ENCODE results near the gene MTREX.

Gene MTREX

DNA sequence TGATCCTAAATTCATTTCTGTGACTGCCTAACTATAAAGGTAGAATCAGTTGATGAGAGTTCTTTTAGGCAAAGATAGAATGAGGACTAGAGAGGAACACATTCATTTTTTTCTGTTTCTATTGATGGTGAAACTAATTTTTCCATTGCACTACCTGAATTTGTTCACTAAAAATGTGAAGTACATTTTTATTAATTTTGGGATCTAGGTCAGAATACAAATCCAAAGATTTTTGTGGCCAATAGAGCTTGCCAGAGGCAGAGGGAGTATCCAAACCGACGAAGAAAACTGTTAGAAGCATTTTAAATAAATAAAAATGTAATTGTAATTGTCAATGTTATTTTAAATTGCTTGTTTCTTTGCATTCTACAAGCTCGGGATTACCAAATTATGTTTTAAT, 78.1 kb downstream of the MTREX start:
- no peak for DNase-seq

- DNase-seq, result no peak
Observed at GRCh38 chr5:55386356-55386755, 78.6 kb downstream of the MTREX start.

GRCh38 chr5:55387865-55388264, 80.1 kb downstream of the MTREX start:
- DNase-seq, result no peak

GRCh38 chr5:55391707-55392106, 83.9 kb downstream of the MTREX start:
- DNase-seq, result no peak

DNA sequence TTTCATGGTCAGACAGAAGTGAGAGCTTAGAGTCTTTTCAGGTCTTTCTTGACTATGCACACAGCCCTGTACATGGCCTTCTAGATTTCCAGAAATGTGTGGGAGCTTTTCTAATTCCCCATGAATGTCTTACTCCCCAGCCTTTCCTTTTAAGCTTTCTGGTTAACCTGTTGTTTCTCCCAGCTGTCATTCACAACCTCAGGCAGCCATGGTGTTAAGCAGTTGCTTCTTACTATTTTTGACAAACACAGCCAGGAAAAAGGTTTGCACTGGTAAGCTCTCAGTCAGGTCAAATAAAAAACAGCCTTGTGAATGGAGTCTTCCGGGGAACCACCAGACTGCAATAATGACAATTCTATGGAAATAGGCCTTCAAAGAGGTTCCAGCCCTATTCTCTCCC, 84.9 kb downstream of the MTREX start:
- DNase-seq, result no peak

- no peak for DNase-seq
Observed at GRCh38 chr5:55393501-55394175, 85.8 kb downstream of the MTREX start.

GRCh38 chr5:55402199-55402598, 94.4 kb downstream of the MTREX start:
- DNase-seq, result no peak

DNA sequence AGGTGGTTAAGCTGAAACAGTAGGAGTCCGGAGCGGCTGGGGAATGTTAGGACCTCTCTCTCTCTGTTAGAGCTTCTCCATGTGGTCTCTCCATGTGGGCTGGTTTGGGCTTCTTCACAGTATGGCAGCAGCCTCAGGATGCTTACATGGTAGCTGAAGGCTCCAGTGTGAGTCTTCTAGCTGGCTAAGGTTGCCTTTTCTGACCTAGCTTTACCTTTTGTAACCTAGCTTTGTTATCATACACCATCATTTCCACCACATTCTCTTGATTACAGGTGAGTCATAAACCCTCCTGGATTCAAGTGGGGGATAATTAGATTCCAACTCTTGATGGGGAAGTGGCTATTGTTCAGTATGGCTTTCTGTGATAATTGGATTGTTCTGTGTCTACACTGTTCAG, 98.5 kb downstream of the MTREX start:
- no peak for DNase-seq

DNA sequence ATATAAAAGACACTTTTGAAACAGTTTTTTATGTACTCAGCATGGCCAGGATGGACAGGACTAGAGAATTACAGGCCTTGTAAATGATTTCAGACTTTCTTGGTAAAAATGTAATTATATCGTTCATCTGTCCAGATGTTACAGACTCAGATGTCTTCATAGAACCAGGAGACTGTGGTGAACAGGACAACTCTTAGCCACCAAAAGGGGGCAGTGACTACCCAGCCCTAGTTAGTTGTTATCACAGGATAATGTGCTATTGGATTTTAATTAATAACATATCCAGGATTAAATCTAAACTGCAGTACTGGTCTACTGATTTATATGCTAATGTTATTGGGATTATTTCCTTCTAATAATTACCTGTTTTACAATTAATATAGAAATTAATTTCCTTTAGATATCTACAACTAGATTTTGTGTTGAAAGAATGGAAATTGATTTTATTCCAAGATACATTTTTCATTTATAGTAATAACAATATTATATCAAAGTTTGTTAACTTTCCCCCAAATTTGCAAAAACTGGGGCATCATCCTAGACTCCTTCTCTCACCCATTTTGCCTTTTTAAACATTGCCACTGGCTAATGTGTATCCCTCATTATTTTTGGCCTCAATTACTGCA, 99.4 kb downstream of the MTREX start:
- peak; percentile 51 for DNase-seq

DNA sequence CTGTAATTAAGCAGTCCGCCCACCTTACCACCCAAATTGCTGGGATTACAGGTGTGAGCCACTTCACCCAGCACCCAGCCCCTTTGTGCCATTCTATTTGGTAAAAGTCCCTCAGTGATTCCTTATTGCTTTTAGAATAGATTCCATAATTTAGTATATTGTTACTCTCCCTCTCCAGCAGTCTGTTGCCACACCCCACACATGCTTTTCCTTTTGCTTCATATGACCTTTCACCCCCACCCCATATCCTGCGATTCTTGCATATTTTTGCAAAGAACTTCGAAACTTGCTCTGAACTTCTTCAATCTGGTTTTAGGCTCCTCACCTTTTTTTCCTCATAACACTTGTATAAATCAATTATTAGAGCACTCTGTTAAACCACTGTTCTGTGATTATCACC, 100.2 kb downstream of the MTREX start:
- DNase-seq, result no peak

DNA sequence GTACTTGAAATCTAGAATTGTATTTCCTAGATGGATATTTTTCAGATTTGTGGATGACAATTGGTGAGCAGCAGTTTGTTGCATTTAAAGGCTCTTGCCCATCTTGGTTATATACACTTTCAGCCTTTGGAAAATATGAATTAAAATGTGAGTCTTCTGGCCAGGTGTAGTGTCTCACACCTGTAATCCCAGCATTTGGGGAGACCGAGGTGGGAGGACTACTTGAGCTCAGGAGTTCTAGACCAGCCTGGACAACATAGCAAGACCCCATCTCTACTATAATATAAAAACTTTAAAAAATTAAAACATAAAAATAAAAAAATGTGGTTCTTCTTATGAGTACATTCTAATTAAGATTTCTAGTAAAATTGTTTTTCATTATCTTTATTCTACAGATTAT, 102.0 kb downstream of the MTREX start:
- DNase-seq, result no peak

GRCh38 chr5:55410845-55411244, 103.1 kb downstream of the MTREX start:
- no peak for DNase-seq

- no peak for DNase-seq
Observed at GRCh38 chr5:55411876-55412275, 104.1 kb downstream of the MTREX start.

GRCh38 chr5:55413644-55414043, 105.9 kb downstream of the MTREX start:
- DNase-seq, result no peak

DNA sequence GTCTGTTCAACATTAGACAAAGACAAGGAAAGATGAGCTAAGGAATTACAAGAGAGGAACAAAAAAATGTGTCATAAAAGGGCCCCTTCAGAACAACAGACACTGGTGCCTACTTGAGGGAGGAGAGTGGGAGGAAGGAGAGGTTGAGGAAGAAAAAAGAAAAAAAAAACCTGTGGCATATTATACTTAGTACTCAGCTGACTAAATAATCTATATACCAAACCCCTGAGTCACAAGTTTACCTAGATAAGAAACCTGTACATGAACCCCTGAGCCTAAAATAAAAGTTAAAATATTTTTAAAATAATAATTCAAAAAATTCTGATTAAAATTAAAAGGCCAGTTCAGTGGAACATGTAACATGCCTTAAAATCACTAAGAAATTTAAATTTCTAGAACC, 107.3 kb downstream of the MTREX start:
- DNase-seq, result no peak

DNA sequence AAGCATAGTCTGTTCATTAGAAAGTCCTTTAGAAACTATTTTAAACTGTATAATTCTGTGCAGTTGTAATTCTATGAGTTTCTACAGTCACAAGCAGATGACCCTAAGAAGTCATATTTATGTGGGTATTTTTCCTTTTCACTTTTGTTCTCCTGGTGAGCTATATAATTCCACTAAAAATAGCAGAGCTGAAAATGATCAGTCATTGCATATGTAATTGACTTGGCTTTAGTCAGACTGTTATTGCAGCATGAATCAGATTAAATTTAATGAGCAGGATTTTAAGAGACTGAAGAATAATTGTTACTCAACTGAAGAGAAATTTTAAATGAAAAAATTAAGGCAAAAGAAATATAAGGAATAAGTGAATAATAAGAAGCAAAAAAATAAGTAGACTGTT, 108.5 kb downstream of the MTREX start:
- DNase-seq, result no peak

DNA sequence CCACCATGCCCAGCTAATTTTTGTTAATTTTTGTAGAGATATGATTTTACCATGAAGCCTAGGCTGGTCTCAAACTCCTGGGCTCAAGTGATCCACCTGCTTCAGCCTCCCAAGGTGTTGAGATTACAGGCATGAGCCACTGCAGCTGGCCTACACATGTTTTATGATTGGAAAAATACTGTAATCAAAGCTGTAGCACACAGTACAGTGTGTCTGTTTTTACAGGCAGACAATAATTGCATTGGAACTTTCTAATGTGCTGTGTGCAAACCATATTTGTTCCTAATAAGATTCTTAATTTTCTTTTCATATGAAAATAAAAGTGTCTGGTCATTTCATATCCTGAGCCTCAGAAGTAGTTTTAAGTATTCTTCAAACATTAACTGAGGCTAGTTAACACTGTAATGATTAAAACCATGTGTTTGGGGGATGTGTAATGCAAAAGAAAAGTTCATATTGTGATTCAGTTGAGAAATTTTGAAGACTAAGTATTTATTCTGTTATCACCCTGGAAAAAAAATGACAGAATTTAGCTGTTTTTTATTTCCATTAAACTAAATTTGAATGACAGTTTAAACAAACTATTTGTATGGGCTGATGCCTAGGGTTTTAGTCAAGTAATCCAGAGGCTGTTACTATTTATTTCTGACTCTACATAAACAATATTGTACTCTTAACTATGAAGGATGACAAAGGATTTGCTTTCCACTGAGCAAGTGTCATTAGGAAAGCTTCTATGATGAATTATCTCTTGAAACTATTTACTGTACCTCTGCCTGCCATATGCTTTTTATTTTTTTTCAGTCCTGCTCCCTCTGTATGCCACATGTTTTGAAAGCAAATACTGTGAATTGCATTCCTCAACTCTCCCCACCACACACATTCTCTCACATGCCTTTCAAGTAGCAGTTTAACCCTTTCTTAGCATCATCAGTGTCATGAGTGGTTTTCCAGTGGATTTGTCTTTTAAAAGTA, 111.5 kb downstream of the MTREX start:
- no peak for DNase-seq

DNA sequence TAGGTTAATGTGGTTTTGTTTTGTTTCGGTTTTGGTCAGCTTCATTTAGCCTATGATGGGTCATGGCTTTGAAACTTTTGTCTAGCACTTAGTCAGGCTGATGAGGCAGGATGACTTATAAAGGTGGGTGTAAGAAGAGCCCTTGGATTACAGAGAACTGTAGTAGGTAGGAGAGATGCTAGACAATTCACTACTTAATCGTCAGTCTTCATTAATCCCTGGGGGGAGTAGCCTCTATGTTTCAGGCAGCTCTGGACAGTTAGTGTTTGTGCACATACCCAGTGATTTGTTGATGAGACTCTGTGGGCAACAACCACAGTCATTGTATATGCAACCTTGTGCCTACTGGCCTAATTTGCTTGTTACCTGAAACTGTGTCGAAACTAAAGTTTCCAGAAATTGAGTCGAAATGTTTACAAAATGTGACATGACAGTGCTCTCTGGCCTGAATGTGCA, 113.3 kb downstream of the MTREX start:
- no peak for DNase-seq

DNA sequence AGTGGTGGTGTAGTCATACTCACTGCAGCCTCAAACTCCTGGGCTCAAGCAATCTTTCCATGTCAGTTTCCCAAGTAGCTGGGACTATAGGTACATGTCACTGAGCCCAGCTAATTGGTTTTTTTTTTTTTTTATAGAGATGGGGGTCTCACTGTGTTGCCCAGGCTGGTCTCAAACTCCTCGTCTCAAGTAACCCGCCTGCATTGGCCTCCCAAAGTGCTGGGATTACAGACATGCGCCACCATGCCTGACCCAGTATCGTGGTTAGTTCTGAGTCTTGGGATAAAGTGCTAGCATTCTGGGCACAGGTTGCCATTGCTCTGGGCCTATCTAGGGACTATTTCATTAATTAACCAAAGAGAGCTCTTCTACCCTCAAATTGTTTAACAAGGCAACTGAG, 118.7 kb downstream of the MTREX start:
- no peak for DNase-seq

DNA sequence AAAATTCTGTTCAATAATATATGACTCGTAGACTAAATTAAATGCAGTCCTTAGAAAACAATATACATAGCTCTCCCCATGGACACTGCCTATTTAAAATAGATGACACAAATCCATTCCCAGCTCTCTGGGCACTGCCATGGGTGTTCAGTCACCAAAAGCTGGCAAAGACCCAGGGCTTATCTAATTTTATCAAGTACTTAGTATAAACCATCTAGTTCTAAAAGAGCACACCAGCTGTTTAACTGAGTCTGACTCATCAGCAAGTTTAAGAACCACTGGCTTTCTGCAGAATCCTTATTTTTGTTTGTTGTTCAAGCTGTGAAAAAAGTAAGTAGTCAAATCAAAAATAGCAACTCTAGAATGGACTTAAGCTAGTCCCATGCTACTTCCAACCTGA, 119.4 kb downstream of the MTREX start:
- DNase-seq, result peak; percentile 84

GRCh38 chr5:55429221-55429612, 121.4 kb downstream of the MTREX start:
- no peak for DNase-seq

DNA sequence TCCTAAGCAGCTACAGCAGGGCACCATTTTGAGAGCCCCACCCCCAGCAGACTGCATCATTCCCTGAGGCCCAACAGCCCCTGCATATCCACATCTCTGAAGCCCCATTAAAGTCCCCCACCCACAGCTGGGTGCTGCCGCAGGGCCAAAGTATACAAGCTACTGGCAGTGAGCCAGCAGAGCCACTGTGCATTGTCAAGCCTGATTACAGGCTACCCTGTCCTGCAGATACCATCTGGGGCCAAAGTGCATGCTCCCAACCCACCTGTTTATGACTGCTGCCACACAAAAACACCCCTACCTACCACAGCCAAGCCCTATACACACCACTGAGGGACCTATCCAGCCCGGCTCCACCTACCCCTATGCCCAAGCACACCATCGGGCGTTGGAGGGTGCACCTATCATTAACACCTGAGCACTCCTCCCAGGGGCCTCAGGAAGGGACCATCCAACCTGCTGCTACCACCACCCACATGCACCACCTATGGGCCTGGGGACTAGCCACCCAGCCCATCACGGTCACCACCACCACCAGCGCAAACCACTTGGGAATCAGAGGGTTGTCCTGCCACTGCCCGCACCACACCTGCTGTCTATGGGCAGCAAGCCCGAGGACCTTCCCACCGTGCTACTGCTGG, 121.9 kb downstream of the MTREX start:
- DNase-seq, result no peak

DNA sequence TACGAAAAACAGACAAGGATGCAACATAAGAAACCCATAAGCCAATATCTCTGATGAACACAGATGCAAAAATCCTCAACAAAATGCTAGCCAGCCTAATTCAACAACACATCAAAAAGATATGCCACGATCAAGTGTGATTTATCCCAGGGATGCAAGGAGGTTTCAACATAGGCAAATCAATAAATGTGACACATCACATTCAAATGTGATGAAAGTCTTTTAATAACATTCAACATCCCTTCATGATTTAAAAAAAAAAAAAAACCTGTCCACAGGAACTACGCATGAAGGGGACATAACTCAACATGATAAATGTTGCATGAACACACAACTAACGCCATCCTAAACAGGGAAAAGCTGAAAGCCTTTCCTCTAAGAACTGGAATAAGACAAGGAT, 124.8 kb downstream of the MTREX start:
- no peak for DNase-seq
